HepG2 (cell line): ENCODE measurements around the gene MSI2. TPM values are rescaled to one million over a fixed set of nuclear protein-coding genes. Genes with fewer than 3 reads are reported as not detected.

Experiments
- ATAC-seq: fragments of 200-7000 bp; cut with Tn5 transposase; 3 replicates; pipeline ENCODE4 v1.9.1; 2020; ENCODE audit warnings: mild to moderate bottlenecking, moderate library complexity
- BruUV-seq: library from RNA; stranded (reverse); fragments of 400-500 nt; replicated peaks from 2 replicates; lab custom pipeline; 2021; lab: Mats Ljungman, UMichigan
- CTCF ChIA-PET: fragments of 300-600 bp; formaldehyde crosslinking; extraction: SDS; loops from one replicate; lab custom pipeline; 2021; ENCODE audit warnings: low total read pairs, inconsistent platforms, low intra/inter-chr PET ratio; lab: Yijun Ruan, JAX
- POLR2A ChIA-PET: fragments of 350-600 bp; sonication (Branson Sonifier 250); formaldehyde crosslinking; loops from one replicate; lab custom pipeline; 2020; ENCODE audit warnings: antibody characterized with exemption, inconsistent platforms; lab: Yijun Ruan, JAX
- DNase-seq: peaks from one replicate; pipeline ENCODE4 v3.0.0-alpha.2; 2015; ENCODE audit warnings: low spot score
- FAIRE-seq: peaks from 3 replicates; lab custom pipeline; 2011; peaks lifted over from hg19 to GRCh38; lab: Jason Lieb, UNC
- H2AFZ ChIP-seq: one replicate; pipeline ENCODE4 v1.6.1; 2011; ENCODE audit warnings: low read length, inconsistent platforms
- H3K27ac ChIP-seq: fragments of 300-600 bp; 3 replicates; pipeline ENCODE4 v1.8.0; 2011; ENCODE audit warnings: mixed run types, mild to moderate bottlenecking, mixed read lengths, low read length, inconsistent platforms; ENCODE audit not compliant: insufficient read depth; ENCODE audit errors: extremely low read length
- H3K27me3 ChIP-seq, 2 experiments: fragments of 200-600 bp in 1 of 2; 2 replicates in 1 of 2; 3 replicates in 1 of 2; pipeline versions ENCODE4 v1.6.0 to v1.8.0; 2011; ENCODE audit warnings: low read length in 2 of 2, mild to moderate bottlenecking in 2 of 2, moderate library complexity in 2 of 2, inconsistent platforms in 1 of 2; ENCODE audit not compliant: insufficient read depth in 2 of 2, control insufficient read depth in 1 of 2
- H3K36me3 ChIP-seq, 2 experiments: fragments of 200-600 bp in 1 of 2; replicated peaks in 1 of 2; 2 replicates in 1 of 2; 3 replicates in 1 of 2; pipeline versions ENCODE4 v1.5.1 to v1.8.0; 2011; ENCODE audit warnings: low read length in 2 of 2, inconsistent platforms in 1 of 2; ENCODE audit not compliant: insufficient read depth in 2 of 2, control insufficient read depth in 1 of 2
- H3K4me1 ChIP-seq: 2 replicates; pipeline ENCODE4 v1.5.1; 2012; ENCODE audit warnings: low read length, inconsistent platforms; ENCODE audit not compliant: insufficient read depth
- H3K4me2 ChIP-seq: 2 replicates; pipeline ENCODE4 v1.6.0; 2011; ENCODE audit warnings: low read depth, low read length, inconsistent platforms
- H3K4me3 ChIP-seq, 3 experiments: fragments of 200-600 bp in 1 of 3; sonication (generic), shearing (Covaris generic) in 1 of 3; replicated peaks in 1 of 3; 2 replicates each; pipeline ENCODE4 v1.5.1; 2011 to 2016; ENCODE audit warnings: low read length in 3 of 3, inconsistent platforms in 2 of 3, low read depth in 2 of 3, mild to moderate bottlenecking in 2 of 3, control low read depth in 1 of 3, mixed read lengths in 1 of 3; ENCODE audit not compliant: insufficient read depth in 1 of 3
- H3K79me2 ChIP-seq: one replicate; pipeline ENCODE4 v1.6.1; 2011; ENCODE audit warnings: low read length, inconsistent platforms; ENCODE audit not compliant: insufficient read depth
- H3K9ac ChIP-seq: 2 replicates; pipeline ENCODE4 v1.6.0; 2011; ENCODE audit warnings: mild to moderate bottlenecking, low read depth, low read length, inconsistent platforms; ENCODE audit not compliant: insufficient read depth
- H3K9me3 ChIP-seq: 2 replicates; pipeline ENCODE4 v1.5.1; 2012; ENCODE audit warnings: mild to moderate bottlenecking, low read length
- H4K20me1 ChIP-seq: 2 replicates; pipeline ENCODE4 v1.6.0; 2011; ENCODE audit warnings: inconsistent platforms, mild to moderate bottlenecking, low read length, moderate library complexity; ENCODE audit not compliant: insufficient read depth
- CERS6 ChIP-seq: sonication (generic); formaldehyde crosslinking; IDR thresholded peaks from 2 replicates; pipeline ENCODE4 v1.5.0; 2020; ENCODE audit warnings: missing genetic modification reagents
- GTF3A ChIP-seq: sonication (generic); formaldehyde crosslinking; conservative IDR thresholded peaks from 2 replicates; pipeline ENCODE4 v1.4.0; 2020; ENCODE audit warnings: mild to moderate bottlenecking, missing genetic modification reagents
- MTF1 ChIP-seq: sonication (generic); formaldehyde crosslinking; IDR thresholded peaks from 2 replicates; pipeline ENCODE4 v1.5.0; 2020; ENCODE audit warnings: missing genetic modification reagents
- ZNF780A ChIP-seq: sonication (generic); formaldehyde crosslinking; IDR thresholded peaks from 2 replicates; pipeline ENCODE4 v1.8.0; 2022; ENCODE audit warnings: mild to moderate bottlenecking, missing genetic modification reagents, moderate library complexity
- WGBS: methylation state at CpG from one replicate; pipeline ENCODE4 v1.1.6; 2017; ENCODE audit warnings: low lambda C conversion rate; 5-methylcytosine and 5-hydroxymethylcytosine counted together
- in situ Hi-C: cut with HindIII; loops from 2 replicates; pipeline ENCODE4 v1.10.0; 2017; ENCODE audit warnings: low pct_unique_long_range_greater_than_20kb; ENCODE audit not compliant: extremely low pct_ligation_motif_present
- intact Hi-C: fragments of 100-400 bp; cut with micrococcal nuclease; formaldehyde crosslinking; loops from one replicate; pipeline ENCODE4 v1.10.0; 2022; ENCODE audit not compliant: unreplicated experiment
- polyA plus RNA-seq, 8 experiments: library from polyadenylated mRNA; depleted of rRNA in 3 of 8; stranded (reverse) in 7 of 8; unstranded in 1 of 8; fragments of >200 nt; fragmentation: Illumina TruSeq in 4 of 8; extraction: Trizol in 4 of 8; gene quantifications; 2 replicates each; pipeline versions ENCODE4 v1.2.1 to v1.2.3, GENCODE V29; 2011 to 2016; ENCODE audit warnings: low read depth in 4 of 8, missing spikeins in 1 of 8, mixed read lengths in 1 of 8; ENCODE audit not compliant: insufficient read depth in 1 of 8
- total RNA-seq, 5 experiments: library from RNA; depleted of rRNA; stranded (reverse); fragments of >200 nt; fragmentation: Illumina TruSeq; extraction: Trizol; gene quantifications; 2 replicates each; pipeline ENCODE4 v1.2.3, GENCODE V29; 2016; ENCODE audit warnings: low read depth in 1 of 5

The MSI2 gene
- total and polyA plus RNA-seq, 2 of the 13 experiments (the other 11 are each of a cell fraction or from before 2014, with no cell fraction given), result 77.5 to 78.4 TPM

- BruUV-seq, result no TSS peak
- no peaks in the 10 kb centered on the region for H3K4me1 ChIP-seq
- peaks cover 6% of the 10 kb centered on the region; the same call in 1 of the 2 replicates for H4K20me1 ChIP-seq
- H2AFZ ChIP-seq, result no peak overlapping the region
- in situ Hi-C loops, result no loop called here
- H3K9me3 ChIP-seq, result no peaks in the 10 kb centered on the region
- 84% methylated on average over 3 of the region's 5 CpGs for WGBS
- ChIA-PET CTCF (no interaction called here), POLR2A (no interaction called here)
- intact Hi-C loops, result no loop called here
- no peaks in the 10 kb centered on the region for H3K27me3 ChIP-seq
- no peak overlapping the region for H3K27ac ChIP-seq
- no peak for ATAC-seq
- TF ChIP-seq CERS6 (CRISPR knock-in tag) (0 out of 2 replicates have a peak, but pooled peaks have one; percentile 22), ZNF780A (CRISPR knock-in tag) (no peak)
- H3K4me2 ChIP-seq, result no peak overlapping the region
- no peaks in the 10 kb centered on the region for H3K79me2 ChIP-seq
- H3K9ac ChIP-seq, result no peak overlapping the region
- H3K4me3 ChIP-seq, result no peak overlapping the region
- no peak for DNase-seq
- FAIRE-seq, result no peak
- peaks cover 35 to 72% of the 10 kb centered on the region in 2 experiments for H3K36me3 ChIP-seq
These were observed 383.1 kb downstream of the MSI2 start for GRCh38 chr17:57639381-57639780.

DNA sequence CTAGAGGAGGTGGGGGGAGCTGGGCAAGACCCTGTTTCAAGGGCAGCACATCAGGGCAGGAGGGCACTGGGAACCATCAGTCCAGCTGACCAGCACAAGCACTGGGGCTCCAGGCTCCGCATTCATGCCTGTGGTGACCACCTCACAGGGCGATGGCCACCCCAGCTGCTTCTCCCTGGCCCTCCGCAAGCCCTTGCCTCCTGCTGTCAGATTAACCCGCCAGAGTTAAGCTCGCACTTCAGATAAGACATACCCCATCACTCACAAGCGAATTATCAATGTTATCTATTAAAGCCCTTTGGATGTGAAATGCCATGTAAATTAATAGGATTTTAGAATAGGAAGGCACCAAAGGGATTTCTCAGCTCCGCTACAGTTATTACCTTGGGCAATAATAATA, 383.8 kb downstream of the MSI2 start:
- ChIA-PET CTCF (no interaction called here), POLR2A (no interaction called here)
- no peak for TF ChIP-seq GTF3A (CRISPR knock-in tag)
- no peak for TF ChIP-seq MTF1 (CRISPR knock-in tag)
- no peak overlapping the region for H3K4me2 ChIP-seq
- BruUV-seq, result no TSS peak
- no peaks in the 10 kb centered on the region for H3K79me2 ChIP-seq
- no peak overlapping the region for H3K9ac ChIP-seq
- WGBS, result 97% methylated on average over 6 of the region's 7 CpGs
- H3K36me3 ChIP-seq, result peaks cover 35 to 79% of the 10 kb centered on the region in 2 experiments
- H3K27ac ChIP-seq, result no peak overlapping the region
- in situ Hi-C loops, result no loop called here
- FAIRE-seq (no peak), DNase-seq (no peak), ATAC-seq (no peak)
- intact Hi-C loops, result no loop called here
- H3K27me3 ChIP-seq, result no peaks in the 10 kb centered on the region
- no peak overlapping the region for H2AFZ ChIP-seq
- no peak overlapping the region for H3K4me3 ChIP-seq
- H3K9me3 ChIP-seq, result no peaks in the 10 kb centered on the region
- no peaks in the 10 kb centered on the region for H3K4me1 ChIP-seq
- peaks cover 6% of the 10 kb centered on the region; the same call in 1 of the 2 replicates for H4K20me1 ChIP-seq
